GM23338 (cell line): ENCODE measurements around the gene PMAIP1. TPM values are rescaled to one million over a fixed set of nuclear protein-coding genes. Genes with fewer than 3 reads are reported as not detected.

Experiments used
- ATAC-seq: fragments of 200-7000 bp; cut with Tn5 transposase; 3 replicates; pipeline ENCODE4 v1.9.1; 2020
- DNase-seq: peaks from one replicate; pipeline ENCODE4 v3.0.0-alpha.2; 2015; ENCODE audit warnings: low spot score
- H2AFZ ChIP-seq: fragments of 200-600 bp; sonication (generic); 2 replicates; pipeline ENCODE4 v1.8.0; 2016; ENCODE audit warnings: antibody characterized with exemption, mild to moderate bottlenecking, moderate library complexity
- H3F3A ChIP-seq: fragments of 200-600 bp; sonication (generic); replicated peaks from 2 replicates; pipeline ENCODE4 v1.8.0; 2017; ENCODE audit warnings: antibody characterized with exemption, mixed run types, low read depth
- H3K27ac ChIP-seq: fragments of 200-600 bp; sonication (generic); 2 replicates; pipeline ENCODE4 v1.6.1; 2016; ENCODE audit warnings: low read depth
- H3K27me3 ChIP-seq: fragments of 200-600 bp; sonication (generic); 2 replicates; pipeline ENCODE4 v1.8.0; 2016; ENCODE audit warnings: mild to moderate bottlenecking, mixed run types, moderate library complexity; ENCODE audit not compliant: insufficient read depth
- H3K36me3 ChIP-seq: fragments of 200-600 bp; sonication (generic); 2 replicates; pipeline ENCODE4 v1.8.0; 2016; ENCODE audit warnings: mild to moderate bottlenecking; ENCODE audit not compliant: insufficient read depth
- H3K4me1 ChIP-seq: fragments of 200-600 bp; sonication (generic); 2 replicates; pipeline ENCODE4 v1.8.0; 2016; ENCODE audit warnings: mild to moderate bottlenecking, moderate library complexity; ENCODE audit not compliant: insufficient read depth
- H3K4me2 ChIP-seq: fragments of 200-600 bp; sonication (generic); 2 replicates; pipeline ENCODE4 v1.7.1; 2017; ENCODE audit warnings: mixed run types
- H3K4me3 ChIP-seq: fragments of 200-600 bp; sonication (generic); 2 replicates; pipeline ENCODE4 v1.6.1; 2016; ENCODE audit warnings: mixed run types
- H3K79me2 ChIP-seq: fragments of 200-600 bp; sonication (generic); replicated peaks from 2 replicates; pipeline ENCODE4 v1.8.0; 2017; ENCODE audit warnings: mild to moderate bottlenecking; ENCODE audit not compliant: insufficient read depth
- H3K9me2 ChIP-seq: fragments of 200-600 bp; sonication (generic); 2 replicates; pipeline ENCODE4 v1.8.0; 2017; ENCODE audit not compliant: insufficient read depth
- H4K20me1 ChIP-seq: fragments of 200-600 bp; sonication (generic); replicated peaks from 2 replicates; pipeline ENCODE4 v1.8.0; 2017; ENCODE audit warnings: mild to moderate bottlenecking; ENCODE audit not compliant: insufficient read depth
- H3K27ac Mint-ChIP-seq: 2 replicates; pipeline ENCODE4 v1.8.0; 2020; ENCODE audit warnings: inconsistent platforms, mild to moderate bottlenecking, moderate library complexity, mixed read lengths
- H3K27me3 Mint-ChIP-seq: 3 replicates; pipeline ENCODE4 v1.8.0; 2022; ENCODE audit warnings: low read depth, mild to moderate bottlenecking, moderate library complexity, mixed read lengths, inconsistent platforms; ENCODE audit not compliant: insufficient read depth, poor library complexity
- H3K36me3 Mint-ChIP-seq: 3 replicates; pipeline ENCODE4 v1.8.0; 2021; ENCODE audit warnings: low read depth, mild to moderate bottlenecking, inconsistent platforms, moderate library complexity, mixed read lengths
- H3K4me1 Mint-ChIP-seq: 3 replicates; pipeline ENCODE4 v1.8.0; 2020; ENCODE audit warnings: mild to moderate bottlenecking, inconsistent platforms, mixed read lengths
- H3K4me3 Mint-ChIP-seq: 3 replicates; pipeline ENCODE4 v1.8.0; 2021; ENCODE audit warnings: moderate library complexity, mild to moderate bottlenecking, inconsistent platforms, mixed read lengths
- H3K9me3 Mint-ChIP-seq: 3 replicates; pipeline ENCODE4 v1.8.0; 2020; ENCODE audit warnings: moderate library complexity, mild to moderate bottlenecking, inconsistent platforms, mixed read lengths
- CREB1 ChIP-seq: fragments of 250-450 bp; sonication (Bioruptor Pico); IDR thresholded peaks from 2 replicates; pipeline ENCODE4 v1.5.0; 2020; ENCODE audit warnings: low read depth, mild to moderate bottlenecking, moderate library complexity
- ETS1 ChIP-seq: IDR thresholded peaks from 2 replicates; pipeline ENCODE4 v1.6.1; 2016; ENCODE audit warnings: antibody characterized with exemption
- EZH2 ChIP-seq: fragments of 200-600 bp; sonication (generic); IDR thresholded peaks from one replicate; pipeline ENCODE4 v1.8.0; 2017; ENCODE audit warnings: antibody characterized with exemption, mild to moderate bottlenecking, low read depth; ENCODE audit not compliant: unreplicated experiment
- EZH2phosphoT487 ChIP-seq: fragments of 200-600 bp; sonication (generic); IDR thresholded peaks from one replicate; pipeline ENCODE4 v1.8.1; 2018; ENCODE audit warnings: antibody characterized with exemption; ENCODE audit not compliant: unreplicated experiment
- JUNB ChIP-seq: IDR thresholded peaks from one replicate; pipeline ENCODE4 v1.6.1; 2016; ENCODE audit warnings: antibody characterized with exemption; ENCODE audit not compliant: unreplicated experiment
- NANOG ChIP-seq: IDR thresholded peaks from 2 replicates; pipeline ENCODE4 v1.6.1; 2016; ENCODE audit warnings: antibody characterized with exemption, borderline replicate concordance
- POLR2AphosphoS5 ChIP-seq: IDR thresholded peaks from 2 replicates; pipeline ENCODE4 v1.6.1; 2016; ENCODE audit warnings: antibody characterized with exemption, low read depth
- REST ChIP-seq: IDR thresholded peaks from one replicate; pipeline ENCODE4 v1.6.1; 2018; ENCODE audit warnings: antibody characterized with exemption; ENCODE audit not compliant: unreplicated experiment
- ZNF114 ChIP-seq: fragments of 250-450 bp; sonication (Bioruptor Pico); IDR thresholded peaks from 2 replicates; pipeline ENCODE4 v1.5.0; 2020; ENCODE audit warnings: mild to moderate bottlenecking, moderate library complexity
- ZNF331 ChIP-seq: fragments of 250-450 bp; sonication (Bioruptor Pico); IDR thresholded peaks from 2 replicates; pipeline ENCODE4 v1.5.0; 2020; ENCODE audit warnings: low read depth, mild to moderate bottlenecking, moderate library complexity
- ZNF462 ChIP-seq: fragments of 250-450 bp; sonication (Bioruptor Pico); IDR thresholded peaks from 2 replicates; pipeline ENCODE4 v1.5.0; 2020; ENCODE audit warnings: mild to moderate bottlenecking, moderate library complexity
- polyA plus RNA-seq: library from polyadenylated mRNA; unstranded; fragments of >200 nt; fragmentation: Nextera tagmentation; extraction: Ambion mirVana; gene quantifications from 2 replicates; pipeline ENCODE4 v1.2.1, GENCODE V29; 2016
- total RNA-seq: library from RNA; depleted of rRNA; stranded (reverse); fragments of >200 nt; shearing (Covaris generic); gene quantifications from 2 replicates; pipeline ENCODE4 v1.2.3, GENCODE V29; 2014

PMAIP1 gene
- total and polyA plus RNA-seq, 2 experiments from 2014 or later = 156 to 296 TPM

- Mint-ChIP-seq H3K4me1 (peaks cover 26% of the 10 kb centered on the region), H3K9me3 (no peaks in the 10 kb centered on the region), H3K4me3 (no peak overlapping the region), H3K27ac (no peak overlapping the region), H3K27me3 (peaks cover 3% of the 10 kb centered on the region), H3K36me3 (no peaks in the 10 kb centered on the region)
- no peaks in the 10 kb centered on the region for H3K79me2 ChIP-seq
- no peak overlapping the region for H2AFZ ChIP-seq
- H3K4me1 ChIP-seq = peaks cover 23% of the 10 kb centered on the region
- no peak overlapping the region for H3K4me3 ChIP-seq
- ATAC-seq = no peak
- H3K4me2 ChIP-seq = no peak overlapping the region
- H3K9me2 ChIP-seq = no peaks in the 10 kb centered on the region
- TF ChIP-seq ZNF462 (CRISPR knock-in tag) (no peak), REST (no peak), EZH2phosphoT487 (no peak), ZNF331 (CRISPR knock-in tag) (no peak), JUNB (no peak), NANOG (no peak), CREB1 (CRISPR knock-in tag) (no peak), ZNF114 (no peak), ETS1 (no peak), POLR2AphosphoS5 (no peak), EZH2 (no peak)
- no peaks in the 10 kb centered on the region for H3K27me3 ChIP-seq
- H4K20me1 ChIP-seq = no peaks in the 10 kb centered on the region
- DNase-seq = no peak
- H3F3A ChIP-seq = no peaks in the 10 kb centered on the region
- no peak overlapping the region for H3K27ac ChIP-seq
- no peaks in the 10 kb centered on the region for H3K36me3 ChIP-seq
Observed at GRCh38 chr18:59878644-59879043, 21.2 kb upstream of the PMAIP1 start.
